Gastrocnemius medialis (tissue), 4 donors: ENCODE measurements around the gene PIAS1. TPM values are rescaled to one million over a fixed set of nuclear protein-coding genes. Genes with fewer than 3 reads are reported as not detected.

Source experiments
- ATAC-seq, 2 donors: fragments of 150-250 bp; one replicate each; pipeline ENCODE4 v1.9.1; 2016
- DNase-seq, 2 donors: peaks; one replicate each; pipeline ENCODE4 v3.0.0-alpha.2; 2019
- H3K27ac ChIP-seq, 4 donors: fragments of 200-600 bp; sonication (generic); 1 replicate in 1 of 4; 2 replicates in 3 of 4; pipeline ENCODE4 v1.5.1; 2016 to 2018; ENCODE audit warnings: mild to moderate bottlenecking in 2 of 4, moderate library complexity in 1 of 4
- H3K27me3 ChIP-seq, 3 donors: fragments of 200-600 bp; sonication (generic) in 2 of 3; 1 replicate in 1 of 3; 2 replicates in 2 of 3; pipeline versions ENCODE4 v1.5.1 to v1.6.0; 2016 to 2019; ENCODE audit warnings: mild to moderate bottlenecking in 1 of 3, moderate library complexity in 1 of 3
- H3K36me3 ChIP-seq, 2 donors: fragments of 200-600 bp; sonication (generic) in 1 of 2; one replicate each; pipeline ENCODE4 v1.5.1; 2017 to 2018
- H3K4me1 ChIP-seq, 2 donors: fragments of 200-600 bp; sonication (generic) in 1 of 2; one replicate each; pipeline ENCODE4 v1.5.1; 2016 to 2017; ENCODE audit warnings: mild to moderate bottlenecking in 2 of 2
- H3K4me3 ChIP-seq, 4 donors: fragments of 200-600 bp; sonication (generic) in 3 of 4; 1 replicate in 1 of 4; 2 replicates in 3 of 4; pipeline ENCODE4 v1.5.1; 2016 to 2019; ENCODE audit warnings: mild to moderate bottlenecking in 2 of 4
- H3K9me3 ChIP-seq, 3 donors: fragments of 200-600 bp; sonication (generic) in 2 of 3; 1 replicate in 1 of 3; 2 replicates in 2 of 3; pipeline ENCODE4 v1.5.1; 2016 to 2019
- POLR2A ChIP-seq, 2 donors: fragments of 450-650 bp; IDR thresholded peaks; one replicate each; pipeline ENCODE4 v1.6.1; 2017; ENCODE audit warnings: antibody characterized with exemption in 2 of 2, mild to moderate bottlenecking in 2 of 2, moderate library complexity in 2 of 2
- in situ Hi-C, 4 donors: fragments of 200-750 bp; cut with MboI; loops; one replicate each; pipeline versions ENCODE4 v1.15.0 to v1.8.0; 2017; ENCODE audit warnings: low sequenced_read_pairs in 4 of 4
- intact Hi-C: fragments of 100-400 bp; cut with DNase I; formaldehyde crosslinking; loops from one replicate; pipeline ENCODE4 v1.15.1; 2023; ENCODE audit warnings: low total_unique reads
- total RNA-seq, 4 donors: library from RNA; depleted of rRNA; stranded (reverse); fragments of >200 nt; gene quantifications; one replicate each; pipeline versions ENCODE4 v1.1.0 to v1.2.3, GENCODE V29; 2016
- TF ChIP-seq, protein P1 (sequence below), 5 experiments: fragments of 450-650 bp in 3 of 5; fragments of 200-600 bp in 2 of 5; sonication (generic) in 2 of 5; IDR thresholded peaks in 4 of 5; conservative IDR thresholded peaks in 1 of 5; 1 replicate in 4 of 5; 2 replicates in 1 of 5; pipeline ENCODE4 v1.5.1; 2016 to 2019; ENCODE audit warnings: antibody characterized with exemption in 5 of 5, mild to moderate bottlenecking in 3 of 5, moderate library complexity in 3 of 5

The PIAS1 gene
- total RNA-seq, 4 donors from 2014 or later: 16.4 to 71.9 (median 23.5) TPM

GRCh38 chr15:68029959-68030358 is 24.2 kb upstream of the PIAS1 start:
- no peak overlapping the region for H3K4me3 ChIP-seq
- TF ChIP-seq, protein P1, sequence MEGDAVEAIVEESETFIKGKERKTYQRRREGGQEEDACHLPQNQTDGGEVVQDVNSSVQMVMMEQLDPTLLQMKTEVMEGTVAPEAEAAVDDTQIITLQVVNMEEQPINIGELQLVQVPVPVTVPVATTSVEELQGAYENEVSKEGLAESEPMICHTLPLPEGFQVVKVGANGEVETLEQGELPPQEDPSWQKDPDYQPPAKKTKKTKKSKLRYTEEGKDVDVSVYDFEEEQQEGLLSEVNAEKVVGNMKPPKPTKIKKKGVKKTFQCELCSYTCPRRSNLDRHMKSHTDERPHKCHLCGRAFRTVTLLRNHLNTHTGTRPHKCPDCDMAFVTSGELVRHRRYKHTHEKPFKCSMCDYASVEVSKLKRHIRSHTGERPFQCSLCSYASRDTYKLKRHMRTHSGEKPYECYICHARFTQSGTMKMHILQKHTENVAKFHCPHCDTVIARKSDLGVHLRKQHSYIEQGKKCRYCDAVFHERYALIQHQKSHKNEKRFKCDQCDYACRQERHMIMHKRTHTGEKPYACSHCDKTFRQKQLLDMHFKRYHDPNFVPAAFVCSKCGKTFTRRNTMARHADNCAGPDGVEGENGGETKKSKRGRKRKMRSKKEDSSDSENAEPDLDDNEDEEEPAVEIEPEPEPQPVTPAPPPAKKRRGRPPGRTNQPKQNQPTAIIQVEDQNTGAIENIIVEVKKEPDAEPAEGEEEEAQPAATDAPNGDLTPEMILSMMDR (IDR thresholded peaks at IDR 0.05 in 4 of 5, conservative IDR thresholded peaks at IDR 0.05 in 1 of 5): no peak
- no peak for TF ChIP-seq POLR2A (IDR thresholded peaks at IDR 0.05)
- intact Hi-C loops (no loop called here), in situ Hi-C loops (no loop called here)
- no peaks in the 10 kb centered on the region for H3K4me1 ChIP-seq
- no peak for ATAC-seq
- no peak overlapping the region for H3K27ac ChIP-seq
- DNase-seq: no peak
- no peaks in the 10 kb centered on the region for H3K9me3 ChIP-seq
- no peaks in the 10 kb centered on the region for H3K36me3 ChIP-seq
- H3K27me3 ChIP-seq: no peaks in the 10 kb centered on the region

GRCh38 chr15:68031404-68031803 is 22.7 kb upstream of the PIAS1 start:
- Histone ChIP-seq H3K27me3 (peaks cover 0 to under 1% (median 0%) of the 10 kb centered on the region in 3 donors), H3K9me3 (no peaks in the 10 kb centered on the region), H3K36me3 (no peaks in the 10 kb centered on the region), H3K27ac (no peak overlapping the region), H3K4me3 (no peak overlapping the region), H3K4me1 (no peaks in the 10 kb centered on the region)
- ATAC-seq: no peak
- no peak for DNase-seq
- in situ Hi-C loops: no loop called here
- intact Hi-C loops: no loop called here
- TF ChIP-seq POLR2A (IDR thresholded peaks at IDR 0.05): no peak
- TF ChIP-seq, protein P1 (IDR thresholded peaks at IDR 0.05 in 4 of 5, conservative IDR thresholded peaks at IDR 0.05 in 1 of 5): no peak

DNA sequence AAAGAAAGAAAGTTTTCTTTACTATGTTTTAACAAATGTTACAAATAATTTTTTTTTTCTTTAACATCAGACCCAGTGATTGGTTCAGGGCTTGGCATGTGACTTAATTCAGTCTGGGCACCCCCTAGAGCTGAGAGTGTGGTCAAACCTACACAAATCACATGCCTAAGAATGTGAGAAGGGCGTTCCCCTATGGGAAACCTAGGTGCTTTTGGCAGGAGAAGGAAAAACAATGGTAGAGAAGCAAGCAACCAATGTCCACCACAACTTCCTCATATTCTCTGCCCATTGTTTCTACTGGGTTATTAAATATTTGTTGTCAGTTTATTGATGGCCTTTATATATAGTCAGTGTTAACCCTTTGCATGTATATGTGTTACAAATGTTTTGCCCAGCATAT is 21.4 kb upstream of the PIAS1 start:
- H3K4me1 ChIP-seq: no peaks in the 10 kb centered on the region
- in situ Hi-C loops (no loop called here), intact Hi-C loops (no loop called here)
- ATAC-seq (no peak), DNase-seq (no peak)
- no peaks in the 10 kb centered on the region for H3K9me3 ChIP-seq
- peaks cover 0 to 4% (median 0%) of the 10 kb centered on the region in 3 donors for H3K27me3 ChIP-seq
- no peak for TF ChIP-seq POLR2A (IDR thresholded peaks at IDR 0.05)
- TF ChIP-seq, protein P1 (IDR thresholded peaks at IDR 0.05 in 4 of 5, conservative IDR thresholded peaks at IDR 0.05 in 1 of 5): no peak
- no peak overlapping the region for H3K4me3 ChIP-seq
- no peak overlapping the region for H3K27ac ChIP-seq
- H3K36me3 ChIP-seq: no peaks in the 10 kb centered on the region

DNA sequence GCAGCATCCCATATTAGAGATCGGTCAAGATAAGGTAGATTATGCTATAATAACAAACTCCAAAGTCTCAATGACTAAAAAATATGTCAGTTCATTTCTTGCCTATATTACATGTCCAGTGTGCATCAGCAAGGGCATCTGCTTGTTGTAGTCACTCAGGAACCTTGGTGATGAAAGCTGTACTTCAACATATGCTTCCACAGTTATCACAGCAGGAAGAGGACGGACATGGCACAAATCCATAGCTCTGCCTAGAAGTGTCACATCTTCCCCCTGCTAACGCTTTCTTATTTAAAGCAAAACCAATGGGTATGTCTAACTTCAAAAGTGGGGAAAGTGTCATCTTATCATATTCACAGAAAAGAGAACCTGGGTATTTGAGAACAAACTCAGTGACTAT is 20.0 kb upstream of the PIAS1 start:
- TF ChIP-seq POLR2A (IDR thresholded peaks at IDR 0.05): no peak
- TF ChIP-seq, protein P1 (IDR thresholded peaks at IDR 0.05 in 4 of 5, conservative IDR thresholded peaks at IDR 0.05 in 1 of 5): no peak
- no peak overlapping the region for H3K4me3 ChIP-seq
- H3K4me1 ChIP-seq: no peaks in the 10 kb centered on the region
- H3K9me3 ChIP-seq: no peaks in the 10 kb centered on the region
- intact Hi-C loops: no loop called here
- H3K27ac ChIP-seq: no peak overlapping the region
- ATAC-seq (no peak), DNase-seq (no peak)
- in situ Hi-C loops: no loop called here
- H3K27me3 ChIP-seq: peaks cover 0 to 4% (median 0%) of the 10 kb centered on the region in 3 donors
- no peaks in the 10 kb centered on the region for H3K36me3 ChIP-seq

- no peaks in the 10 kb centered on the region for H3K36me3 ChIP-seq
- in situ Hi-C loops (no loop called here), intact Hi-C loops (no loop called here)
- no peak for TF ChIP-seq POLR2A (IDR thresholded peaks at IDR 0.05)
- TF ChIP-seq, protein P1 (IDR thresholded peaks at IDR 0.05 in 4 of 5, conservative IDR thresholded peaks at IDR 0.05 in 1 of 5): no peak
- H3K9me3 ChIP-seq: no peaks in the 10 kb centered on the region
- no peak overlapping the region for H3K4me3 ChIP-seq
- ATAC-seq: no peak
- DNase-seq: no peak
- H3K27ac ChIP-seq: no peak overlapping the region
- no peaks in the 10 kb centered on the region for H3K4me1 ChIP-seq
- H3K27me3 ChIP-seq: peaks cover 0 to 4% (median 0%) of the 10 kb centered on the region in 3 donors
Measured at GRCh38 chr15:68034719-68035293, 19.3 kb upstream of the PIAS1 start.
